Mesodermal cell (in vitro differentiated cells): ENCODE results near the gene DENND5A.
A peak's percentile ranks its signal among the peaks of the same experiment; 100 is the strongest.

Source experiments
- H3K27ac ChIP-seq: 2 replicates; pipeline ENCODE4 v1.7.0; 2013; ENCODE audit warnings: mild to moderate bottlenecking, low read depth, low read length, moderate library complexity; ENCODE audit not compliant: severe bottlenecking
- H3K36me3 ChIP-seq: 2 replicates; pipeline ENCODE4 v1.7.1; 2013; ENCODE audit warnings: mild to moderate bottlenecking, low read length, moderate library complexity; ENCODE audit not compliant: control insufficient read depth, insufficient read depth
- H3K4me1 ChIP-seq: one replicate; pipeline ENCODE4 v1.7.1; 2013; ENCODE audit warnings: mild to moderate bottlenecking, low read length; ENCODE audit not compliant: insufficient read depth, control insufficient read depth, poor library complexity, severe bottlenecking
- H3K4me3 ChIP-seq: 2 replicates; pipeline ENCODE4 v1.7.0; 2013; ENCODE audit warnings: low read length, control low read depth, mild to moderate bottlenecking; ENCODE audit not compliant: insufficient read depth, poor library complexity, severe bottlenecking; ENCODE audit errors: extremely low read depth
- H3K9me3 ChIP-seq: 2 replicates; pipeline ENCODE4 v1.7.1; 2013; ENCODE audit warnings: mild to moderate bottlenecking, low read length, moderate library complexity; ENCODE audit not compliant: control insufficient read depth
- WGBS, 2 experiments: methylation state at CpG; one replicate each; pipeline ENCODE4 v1.1.5; 2013; ENCODE audit warnings: missing lambda C conversion rate in 2 of 2; ENCODE audit not compliant: insufficient coverage in 2 of 2; 5-methylcytosine and 5-hydroxymethylcytosine counted together

DENND5A gene

DNA sequence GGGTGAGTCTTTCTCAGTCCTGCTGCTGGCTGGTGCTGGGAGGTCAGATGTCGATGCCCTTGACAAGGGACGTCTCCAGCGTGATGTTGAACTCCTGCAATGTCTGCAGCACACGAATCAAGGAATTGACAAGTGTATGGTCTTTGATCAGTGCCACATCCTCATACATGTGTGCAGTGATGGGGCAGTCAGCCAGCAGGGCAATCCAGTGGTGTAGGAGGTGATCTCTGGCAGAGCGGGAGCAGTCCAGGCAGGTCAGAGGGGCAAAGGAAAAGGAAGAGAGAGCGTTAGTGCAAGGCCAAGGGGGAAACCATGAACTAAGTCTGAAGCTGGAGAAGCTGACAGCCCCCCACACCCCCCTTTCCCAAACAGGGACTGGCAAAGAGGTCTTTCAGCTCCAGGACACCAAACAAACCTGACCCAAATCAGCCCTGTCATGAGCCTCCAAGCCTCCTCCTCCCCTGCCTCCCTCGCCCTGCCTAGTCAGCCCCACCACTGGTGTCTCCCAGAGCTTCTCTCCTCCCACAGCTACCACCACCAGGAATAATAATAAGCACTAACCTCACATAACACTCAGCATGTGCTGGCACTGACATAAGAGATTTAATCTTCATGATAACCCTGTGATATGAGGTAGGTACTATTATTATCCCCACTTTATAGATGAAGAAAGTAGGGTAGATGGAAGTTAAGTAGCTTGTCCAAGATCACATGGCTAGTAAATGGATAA, 125.4 kb downstream of the DENND5A start:
- 91 to 95% methylated on average over 5 to 6 of the region's 7 CpGs for WGBS, 2 experiments
- Histone ChIP-seq H3K36me3 (peaks cover 92% of the 10 kb centered on the region), H3K9me3 (no peaks in the 10 kb centered on the region), H3K4me1 (peaks cover 15% of the 10 kb centered on the region), H3K4me3 (no peak overlapping the region), H3K27ac (peak overlapping the region; percentile 33)

DNA sequence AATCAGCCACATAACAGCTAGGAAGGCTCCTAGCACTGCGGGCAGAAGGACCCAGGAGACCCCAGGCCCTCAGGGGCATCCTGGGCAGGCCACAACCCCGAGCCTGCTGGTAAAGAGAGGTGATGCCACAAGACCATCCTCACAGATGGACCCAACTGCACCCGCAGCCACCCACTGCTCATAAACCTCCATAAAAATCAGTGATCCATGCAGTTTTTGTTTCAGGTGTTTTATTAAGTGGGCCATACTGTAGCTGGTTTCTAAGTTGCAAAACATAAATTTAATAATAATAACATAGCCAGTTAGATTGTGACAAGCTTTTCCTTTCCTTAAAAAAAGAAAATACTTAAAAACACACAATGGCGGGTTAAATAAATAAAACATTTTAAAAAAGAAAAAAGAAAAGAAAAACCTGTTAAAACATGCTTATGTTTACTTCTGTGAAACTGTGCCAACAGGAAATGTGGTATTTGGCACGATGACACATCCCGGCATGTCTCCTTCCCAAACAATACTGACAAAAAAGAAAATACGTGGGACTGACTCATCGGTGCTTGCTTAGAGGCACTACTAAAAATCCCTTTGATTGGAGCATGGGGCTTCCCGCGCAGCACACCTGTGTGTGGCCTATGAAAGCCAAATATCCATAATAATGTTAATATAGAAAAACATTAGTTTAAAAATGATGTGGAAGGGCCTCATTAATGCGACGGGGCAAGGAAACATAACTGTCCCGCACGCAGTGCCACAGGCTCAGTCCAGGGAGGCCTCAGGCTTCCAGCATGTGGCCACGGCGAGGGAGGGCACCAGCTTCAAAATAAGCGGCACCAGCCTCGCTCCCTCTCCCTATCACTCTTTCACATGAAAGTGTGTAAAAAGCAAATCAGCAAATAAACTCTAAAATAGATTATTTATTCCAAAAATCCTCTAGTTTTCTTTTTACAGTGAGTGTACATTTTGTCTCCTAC, 126.3 kb downstream of the DENND5A start:
- peaks cover 88% of the 10 kb centered on the region for H3K36me3 ChIP-seq
- 85 to 97% methylated on average over 5 of the region's 18 CpGs for WGBS, 2 experiments
- H3K9me3 ChIP-seq, result no peaks in the 10 kb centered on the region
- H3K4me1 ChIP-seq, result peaks cover 15% of the 10 kb centered on the region
- H3K4me3 ChIP-seq, result no peak overlapping the region
- no peak overlapping the region for H3K27ac ChIP-seq

DNA sequence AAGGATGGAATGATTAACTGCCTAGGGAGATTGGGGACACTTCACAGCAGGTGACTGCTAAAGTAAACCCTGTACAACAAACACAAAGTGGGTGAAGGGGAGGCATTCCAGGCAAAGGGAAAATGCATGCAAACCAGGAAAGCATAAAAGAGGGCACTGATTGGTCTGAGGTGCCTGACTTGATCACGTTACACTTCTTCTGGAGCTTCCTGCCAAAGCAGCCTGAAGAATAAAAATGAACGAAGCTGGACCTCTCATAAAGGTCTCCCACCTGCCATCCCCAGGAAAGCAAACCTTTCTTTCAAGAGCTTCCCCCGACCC, 127.1 kb downstream of the DENND5A start:
- Histone ChIP-seq H3K36me3 (peaks cover 88% of the 10 kb centered on the region), H3K27ac (no peak overlapping the region), H3K4me3 (no peak overlapping the region), H3K4me1 (peaks cover 15% of the 10 kb centered on the region), H3K9me3 (no peaks in the 10 kb centered on the region)
- WGBS, 2 experiments, result 78 to 92% methylated on average over 3 of the region's 3 CpGs

DNA sequence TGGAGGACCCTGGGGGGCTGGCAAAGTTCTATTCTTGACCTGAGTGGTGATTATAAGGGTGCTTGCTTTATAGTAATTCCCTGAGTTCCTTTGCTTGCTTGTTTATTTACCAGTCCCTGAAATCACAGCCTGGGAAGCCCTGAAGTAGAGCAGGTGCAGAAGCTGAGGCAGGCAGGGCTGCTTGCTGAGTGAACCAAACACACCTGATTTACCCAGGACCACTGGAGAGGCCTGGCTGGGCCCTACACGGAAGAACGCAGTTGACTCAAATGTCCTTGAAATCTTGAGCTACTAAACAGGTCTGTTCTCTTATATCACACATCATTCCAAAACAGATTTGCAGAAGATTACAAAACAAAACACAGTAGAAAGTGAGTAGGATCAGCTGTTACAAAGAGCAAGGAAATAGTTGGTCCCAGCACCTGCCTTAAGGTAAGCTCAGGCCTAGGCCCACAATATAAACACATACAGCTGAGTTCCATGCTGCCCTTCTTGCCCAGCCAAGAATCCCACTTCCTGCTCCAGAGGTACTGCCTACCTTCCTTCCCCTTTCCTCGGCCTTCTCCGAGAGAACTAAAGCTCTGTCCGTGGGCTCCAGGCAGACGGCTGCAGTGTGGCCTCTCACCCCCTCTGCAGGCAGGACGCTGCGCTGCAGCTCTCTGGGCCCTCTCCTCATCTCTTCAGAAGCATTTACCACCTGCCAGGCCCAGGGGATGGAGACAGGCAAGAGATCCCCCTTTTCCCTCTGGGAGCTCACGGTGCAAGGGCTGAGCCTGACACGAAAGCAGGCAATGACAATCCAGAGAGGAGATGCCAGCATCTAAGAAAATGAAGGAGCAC, 127.6 kb downstream of the DENND5A start:
- H3K27ac ChIP-seq, result no peak overlapping the region
- H3K4me3 ChIP-seq, result no peak overlapping the region
- H3K4me1 ChIP-seq, result peaks cover 15% of the 10 kb centered on the region
- H3K9me3 ChIP-seq, result no peaks in the 10 kb centered on the region
- 22 to 54% methylated on average over 4 to 8 of the region's 10 CpGs for WGBS, 2 experiments
- peaks cover 87% of the 10 kb centered on the region for H3K36me3 ChIP-seq

DNA sequence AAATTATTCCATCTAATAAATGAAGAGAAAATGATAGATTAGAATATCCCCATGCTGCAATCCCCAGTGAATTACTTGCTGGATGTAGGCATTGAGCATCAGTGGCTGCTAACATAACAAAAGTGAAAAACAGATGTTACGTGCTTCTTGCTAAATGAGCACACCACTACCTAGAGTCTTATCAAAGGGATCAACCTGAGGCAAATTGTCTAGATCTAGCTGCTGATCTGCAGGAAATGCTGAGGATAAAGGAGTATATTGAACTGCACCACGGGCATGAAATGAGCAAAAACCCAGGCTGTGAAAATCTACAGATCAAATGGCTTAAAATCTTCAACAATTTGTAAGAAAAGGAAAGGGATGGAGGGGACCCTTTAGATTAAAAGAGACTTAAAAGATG, 128.4 kb downstream of the DENND5A start:
- Histone ChIP-seq H3K27ac (no peak overlapping the region), H3K4me1 (peaks cover 15% of the 10 kb centered on the region), H3K36me3 (peaks cover 86% of the 10 kb centered on the region), H3K9me3 (no peaks in the 10 kb centered on the region), H3K4me3 (no peak overlapping the region)
- WGBS, 2 experiments, result 86% methylated on average over 1 of the region's 2 CpGs; no CpG with 5 or more reads in 1 of the 2 experiments

DNA sequence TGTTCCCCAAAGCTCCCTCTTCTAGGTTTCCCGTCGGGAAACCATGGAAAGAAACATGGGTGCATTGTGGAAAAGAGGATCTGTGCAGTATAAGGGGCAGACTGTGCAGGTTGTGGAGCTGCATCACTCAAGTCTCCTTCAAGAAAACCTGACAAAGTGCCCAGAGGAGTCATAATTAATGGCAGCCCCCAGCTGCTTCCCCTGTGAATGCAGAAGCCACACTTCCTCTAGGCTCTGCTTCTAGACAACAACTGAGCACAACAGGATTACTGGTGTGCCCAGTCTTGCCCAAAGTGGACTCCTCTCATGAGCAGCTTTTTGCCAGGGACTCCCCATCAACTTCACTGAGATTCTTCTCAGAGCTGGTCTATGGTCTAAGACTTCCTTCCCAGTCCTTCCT, 131.2 kb downstream of the DENND5A start:
- H3K4me1 ChIP-seq, result peaks cover 6% of the 10 kb centered on the region
- no peaks in the 10 kb centered on the region for H3K9me3 ChIP-seq
- H3K36me3 ChIP-seq, result peaks cover 65% of the 10 kb centered on the region
- no peak overlapping the region for H3K4me3 ChIP-seq
- no peak overlapping the region for H3K27ac ChIP-seq
- WGBS, 2 experiments, result 83% methylated on average over 2 of the region's 2 CpGs; no CpG with 5 or more reads in 1 of the 2 experiments

DNA sequence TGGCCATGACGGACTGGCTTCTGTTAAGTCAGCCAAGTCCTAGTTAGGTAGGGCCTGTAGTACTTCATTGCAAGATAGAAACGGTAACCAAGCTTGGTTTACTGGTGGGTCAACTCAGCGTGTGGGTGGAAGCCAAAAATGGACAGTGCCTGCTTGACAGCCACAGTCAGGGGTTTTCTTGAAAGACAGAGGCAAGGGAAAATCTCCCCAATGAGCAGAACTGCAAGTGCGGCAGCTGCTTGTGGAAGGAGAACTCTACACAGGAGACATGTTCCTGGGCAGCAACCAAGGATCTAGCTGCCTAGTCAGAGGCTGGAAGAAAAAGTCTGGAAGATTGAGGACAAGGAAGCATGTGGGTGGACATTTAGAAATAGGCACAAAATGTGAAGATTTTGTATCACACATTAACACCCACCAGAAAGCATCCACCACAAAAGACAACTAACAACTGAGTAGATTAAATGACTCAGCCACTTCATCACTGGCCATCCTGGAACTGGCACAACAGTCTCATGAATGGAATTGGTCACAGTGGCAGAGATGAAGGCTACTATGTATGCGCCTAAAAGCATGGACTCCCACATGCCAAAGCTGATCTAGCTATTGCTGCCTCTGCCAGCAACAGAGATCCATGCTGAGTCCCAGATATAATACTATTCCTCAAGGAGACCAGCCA, 132.8 kb downstream of the DENND5A start:
- Histone ChIP-seq H3K4me1 (no peaks in the 10 kb centered on the region), H3K4me3 (no peak overlapping the region), H3K9me3 (no peaks in the 10 kb centered on the region), H3K27ac (no peak overlapping the region), H3K36me3 (peaks cover 55% of the 10 kb centered on the region)
- 93 to 95% methylated on average over 4 to 5 of the region's 5 CpGs for WGBS, 2 experiments

DNA sequence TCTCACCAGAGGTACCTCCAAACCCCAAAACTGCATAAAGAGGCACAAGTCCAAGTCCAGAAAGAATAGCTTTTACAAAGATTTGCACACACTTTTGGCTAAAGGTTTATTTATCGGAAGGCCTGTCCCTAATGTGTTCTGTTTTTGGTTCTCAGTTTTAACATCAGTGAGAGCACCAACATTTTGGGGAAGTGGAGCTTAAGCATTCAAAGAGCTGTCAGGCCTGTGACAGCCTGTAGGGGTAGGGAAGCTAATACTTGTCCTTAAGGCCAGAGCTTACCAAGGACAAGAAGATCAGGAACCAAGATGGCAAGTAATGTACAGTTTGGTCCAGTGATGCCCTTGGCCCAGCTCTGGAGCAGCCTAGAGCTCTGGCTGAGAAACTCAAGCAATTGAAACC, 134.9 kb downstream of the DENND5A start:
- 100% methylated on average over 1 of the region's 1 CpG for whole genome bisulfite sequencing, 2 experiments
- no peak overlapping the region for H3K27ac ChIP-seq
- H3K9me3 ChIP-seq, result no peaks in the 10 kb centered on the region
- H3K36me3 ChIP-seq, result peaks cover 36% of the 10 kb centered on the region
- no peak overlapping the region for H3K4me3 ChIP-seq
- H3K4me1 ChIP-seq, result no peaks in the 10 kb centered on the region

DNA sequence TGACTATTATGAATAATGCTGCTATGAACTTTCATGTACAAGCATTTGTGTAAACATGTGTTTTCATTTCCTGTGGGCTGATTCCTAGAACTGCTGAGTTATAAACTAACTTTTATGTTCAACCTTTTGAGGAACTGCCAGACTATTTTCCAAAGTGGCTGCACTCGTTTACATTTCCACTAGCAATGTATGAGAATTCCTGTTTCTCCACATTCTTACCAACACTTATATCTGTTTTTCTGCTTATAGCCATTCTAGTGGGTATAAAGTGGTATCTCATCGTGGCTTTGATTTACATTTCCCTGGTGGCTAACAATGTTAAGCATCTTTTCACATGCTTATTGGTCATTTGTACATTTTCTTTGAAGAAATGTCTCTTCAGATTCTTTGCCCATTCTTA, 138.5 kb downstream of the DENND5A start:
- Histone ChIP-seq H3K9me3 (no peaks in the 10 kb centered on the region), H3K36me3 (peaks cover 5% of the 10 kb centered on the region), H3K4me1 (no peaks in the 10 kb centered on the region), H3K27ac (no peak overlapping the region), H3K4me3 (no peak overlapping the region)
- 100% methylated on average over 1 to 2 of the region's 2 CpGs for WGBS, 2 experiments
